HepG2 (cell line): ENCODE results near the gene PROX1. TPM values are rescaled to one million over a fixed set of nuclear protein-coding genes. Genes with fewer than 3 reads are reported as not detected.
A peak's percentile ranks its signal among the peaks of the same experiment; 100 is the strongest.

ENCODE experiments used
- ATF2 ChIP-seq: sonication (generic); formaldehyde crosslinking; IDR thresholded peaks from 2 replicates; pipeline ENCODE4 v1.4.0; 2020; ENCODE audit warnings: missing genetic modification reagents
- EEA1 ChIP-seq: sonication (generic); formaldehyde crosslinking; IDR thresholded peaks from 2 replicates; pipeline ENCODE4 v1.5.1; 2020; ENCODE audit warnings: mild to moderate bottlenecking, missing genetic modification reagents, borderline replicate concordance
- ELF3 ChIP-seq: IDR thresholded peaks from 2 replicates; pipeline ENCODE4 v1.6.1; 2016; ENCODE audit warnings: missing genetic modification reagents, missing compliant biosample characterization
- GLMP ChIP-seq: sonication (generic); formaldehyde crosslinking; IDR thresholded peaks from 2 replicates; pipeline ENCODE4 v1.9.0; 2021; ENCODE audit warnings: missing genetic modification reagents, mild to moderate bottlenecking, borderline replicate concordance
- GZF1 ChIP-seq: sonication (generic); formaldehyde crosslinking; IDR thresholded peaks from 2 replicates; pipeline ENCODE4 v1.5.1; 2020; ENCODE audit warnings: mild to moderate bottlenecking, missing genetic modification reagents
- IRF9 ChIP-seq: sonication (generic); formaldehyde crosslinking; IDR thresholded peaks from 2 replicates; pipeline ENCODE4 v1.8.0; 2022; ENCODE audit warnings: missing genetic modification reagents, mild to moderate bottlenecking, borderline replicate concordance
- KLF12 ChIP-seq: sonication (generic); formaldehyde crosslinking; IDR thresholded peaks from 2 replicates; pipeline ENCODE4 v1.4.0; 2020; ENCODE audit warnings: missing genetic modification reagents, borderline replicate concordance
- NFE2 ChIP-seq: sonication (generic); formaldehyde crosslinking; IDR thresholded peaks from 2 replicates; pipeline ENCODE4 v1.4.0; 2020; ENCODE audit warnings: missing genetic modification reagents
- PBX3 ChIP-seq: sonication (generic); formaldehyde crosslinking; IDR thresholded peaks from 2 replicates; pipeline ENCODE4 v1.8.1; 2023; ENCODE audit warnings: missing genetic modification reagents, inconsistent platforms, borderline replicate concordance
- RBM22 ChIP-seq: fragments of 200-400 bp; formaldehyde crosslinking; optimal IDR thresholded peaks from 2 replicates; pipeline ENCODE3; 2017; ENCODE audit warnings: mild to moderate bottlenecking, low read length, moderate library complexity
- SMARCE1 ChIP-seq: fragments of 450-650 bp; IDR thresholded peaks from 2 replicates; pipeline ENCODE4 v1.6.1; 2017; ENCODE audit warnings: borderline replicate concordance
- ZBTB10 ChIP-seq: sonication (generic); formaldehyde crosslinking; IDR thresholded peaks from 2 replicates; pipeline ENCODE4 v1.4.0; 2020; ENCODE audit warnings: missing genetic modification reagents, borderline replicate concordance
- ZFX ChIP-seq: sonication (generic); formaldehyde crosslinking; IDR thresholded peaks from 2 replicates; pipeline ENCODE4 v1.4.0; 2020; ENCODE audit warnings: mild to moderate bottlenecking, low read depth, missing genetic modification reagents, moderate library complexity
- ZHX2 ChIP-seq, 2 experiments: sonication (generic) in 1 of 2; formaldehyde crosslinking in 1 of 2; IDR thresholded peaks; 2 replicates each; pipeline versions ENCODE4 v1.6.1 to v1.9.0; 2014 to 2022; ENCODE audit warnings: antibody characterized with exemption in 1 of 2, borderline replicate concordance in 1 of 2, inconsistent platforms in 1 of 2, low read depth in 1 of 2, missing genetic modification reagents in 1 of 2
- ZNF3 ChIP-seq: IDR thresholded peaks from 2 replicates; pipeline ENCODE4 v1.7.0; 2017; ENCODE audit warnings: inconsistent platforms
- polyA plus RNA-seq, 8 experiments: library from polyadenylated mRNA; depleted of rRNA in 3 of 8; stranded (reverse) in 7 of 8; unstranded in 1 of 8; fragments of >200 nt; fragmentation: Illumina TruSeq in 4 of 8; extraction: Trizol in 4 of 8; gene quantifications; 2 replicates each; pipeline versions ENCODE4 v1.2.1 to v1.2.3, GENCODE V29; 2011 to 2016; ENCODE audit warnings: low read depth in 4 of 8, missing spikeins in 1 of 8, mixed read lengths in 1 of 8; ENCODE audit not compliant: insufficient read depth in 1 of 8
- total RNA-seq, 5 experiments: library from RNA; depleted of rRNA; stranded (reverse); fragments of >200 nt; fragmentation: Illumina TruSeq; extraction: Trizol; gene quantifications; 2 replicates each; pipeline ENCODE4 v1.2.3, GENCODE V29; 2016; ENCODE audit warnings: low read depth in 1 of 5

PROX1 gene
- total and polyA plus RNA-seq, 2 of the 13 experiments (the other 11 are each of a cell fraction or from before 2014, with no cell fraction given): 12.3 to 30.2 TPM

- TF ChIP-seq IRF9 (CRISPR knock-in tag) (no peak), ZHX2 (IDR thresholded peaks at IDR 0.05; ENCODE audit: low read depth) (no peak), ZHX2 (CRISPR knock-in tag; IDR thresholded peaks at IDR 0.05; ENCODE audit: borderline replicate concordance) (no peak), KLF12 (CRISPR knock-in tag) (no peak), NFE2 (CRISPR knock-in tag) (no peak), ZBTB10 (no peak), ELF3 (CRISPR knock-in tag) (no peak), ATF2 (CRISPR knock-in tag) (no peak), EEA1 (CRISPR knock-in tag) (no peak), ZFX (CRISPR knock-in tag) (peak; percentile 36; the same call in 1 of the 2 replicates), PBX3 (CRISPR knock-in tag) (no peak), GLMP (CRISPR knock-in tag) (no peak), RBM22 (no peak), GZF1 (CRISPR knock-in tag) (no peak), SMARCE1 (no peak), ZNF3 (CRISPR knock-in tag) (no peak)
These were observed 35.9 kb upstream of the PROX1 start (continued) for GRCh38 chr1:213951876-213952275.
